Measurements from ENCODE around the gene RXRB. TPM values are rescaled to one million over a fixed set of nuclear protein-coding genes. Genes with fewer than 3 reads are reported as not detected.

The RXRB gene
- polyA plus RNA-seq, 1 donor (not counting 4 experiments of a cell fraction or from before 2014, with no cell fraction given) = 23.2 TPM

- Histone ChIP-seq H3K36me3 (ENCODE audit: control insufficient read depth in 2 of 2, extremely low read depth in 1 of 2, insufficient read depth in 2 of 2, low read length in 2 of 2) (peaks cover 3 to 13% of the 10 kb centered on the region in 2 experiments), H2AFZ (ENCODE audit: control insufficient read depth, low read length) (peak overlapping the region; percentile 77), H3K4me2 (ENCODE audit: control insufficient read depth, extremely low read depth, insufficient read depth, low read depth, low read length) (peak overlapping the region; percentile 82), H3K9me1 (ENCODE audit: control insufficient read depth, extremely low read depth, insufficient read depth, low read length) (no peaks in the 10 kb centered on the region), H3K4me3 (ENCODE audit: control insufficient read depth in 2 of 3, extremely low read depth in 1 of 3, insufficient read depth in 2 of 3, low read depth in 1 of 3, low read length in 3 of 3) (peak overlapping the region; percentile 31 to 64 (median 61)), H3K27ac (ENCODE audit: control insufficient read depth, insufficient read depth, low read length) (no peak overlapping the region), H3K4me1 (ENCODE audit: control insufficient read depth, extremely low read depth, insufficient read depth, low read length) (peaks cover 33% of the 10 kb centered on the region), H3K27me3 (ENCODE audit: control insufficient read depth, extremely low read depth, insufficient read depth, low read length) (no peaks in the 10 kb centered on the region), H3K9me3 (ENCODE audit: control insufficient read depth, low read depth, low read length) (no peaks in the 10 kb centered on the region), H3K9ac (ENCODE audit: control insufficient read depth, extremely low read depth, insufficient read depth, low read length) (peak overlapping the region; percentile 69), H4K20me1 (ENCODE audit: control insufficient read depth, extremely low read depth, insufficient read depth, low read length) (no peaks in the 10 kb centered on the region), H3K79me2 (ENCODE audit: control insufficient read depth, insufficient read depth, low read length) (no peaks in the 10 kb centered on the region)
- DNase-seq (ENCODE audit: low read depth, low spot score) (no peak), FAIRE-seq (no peak)
- TF ChIP-seq, protein P1, sequence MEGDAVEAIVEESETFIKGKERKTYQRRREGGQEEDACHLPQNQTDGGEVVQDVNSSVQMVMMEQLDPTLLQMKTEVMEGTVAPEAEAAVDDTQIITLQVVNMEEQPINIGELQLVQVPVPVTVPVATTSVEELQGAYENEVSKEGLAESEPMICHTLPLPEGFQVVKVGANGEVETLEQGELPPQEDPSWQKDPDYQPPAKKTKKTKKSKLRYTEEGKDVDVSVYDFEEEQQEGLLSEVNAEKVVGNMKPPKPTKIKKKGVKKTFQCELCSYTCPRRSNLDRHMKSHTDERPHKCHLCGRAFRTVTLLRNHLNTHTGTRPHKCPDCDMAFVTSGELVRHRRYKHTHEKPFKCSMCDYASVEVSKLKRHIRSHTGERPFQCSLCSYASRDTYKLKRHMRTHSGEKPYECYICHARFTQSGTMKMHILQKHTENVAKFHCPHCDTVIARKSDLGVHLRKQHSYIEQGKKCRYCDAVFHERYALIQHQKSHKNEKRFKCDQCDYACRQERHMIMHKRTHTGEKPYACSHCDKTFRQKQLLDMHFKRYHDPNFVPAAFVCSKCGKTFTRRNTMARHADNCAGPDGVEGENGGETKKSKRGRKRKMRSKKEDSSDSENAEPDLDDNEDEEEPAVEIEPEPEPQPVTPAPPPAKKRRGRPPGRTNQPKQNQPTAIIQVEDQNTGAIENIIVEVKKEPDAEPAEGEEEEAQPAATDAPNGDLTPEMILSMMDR (optimal IDR thresholded peaks at IDR 0.05 in 1 of 3, IDR thresholded peaks at IDR 0.05 in 1 of 3, conservative IDR thresholded peaks at IDR 0.05 in 1 of 3; ENCODE audit: extremely low read depth in 1 of 3, insufficient read depth in 2 of 3, low read length in 3 of 3) = no peak
- TF ChIP-seq EZH2 (IDR thresholded peaks at IDR 0.05; ENCODE audit: low read length) = peak; percentile 31
- dilution Hi-C loops (cut with MboI; ENCODE audit: extremely low pct_ligation_motif_present, low sequenced_read_pairs) = no loop called here
Measured at GRCh38 chr6:33213166-33213988, 12.9 kb upstream of the RXRB start.

DNA sequence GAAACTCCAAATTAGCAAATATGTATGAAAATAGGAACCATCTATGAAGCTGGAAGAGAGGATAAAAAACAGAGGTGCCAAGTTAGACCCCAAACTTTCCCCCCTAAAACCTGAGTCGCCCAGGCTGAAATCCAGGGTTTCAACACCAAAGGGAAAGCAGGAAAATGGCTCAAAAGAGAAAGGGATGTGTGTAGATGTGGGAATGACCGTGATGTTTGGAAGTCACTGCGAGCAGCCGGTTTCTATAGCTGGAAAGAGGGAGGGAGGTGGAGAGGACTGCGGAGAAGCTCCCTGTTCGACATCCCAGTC is 12.3 kb upstream of the RXRB start:
- H4K20me1 ChIP-seq (ENCODE audit: control insufficient read depth, extremely low read depth, insufficient read depth, low read length) = no peaks in the 10 kb centered on the region
- peak overlapping the region; percentile 82 for H3K4me2 ChIP-seq (ENCODE audit: control insufficient read depth, extremely low read depth, insufficient read depth, low read depth, low read length)
- H3K4me3 ChIP-seq (ENCODE audit: control insufficient read depth in 2 of 3, extremely low read depth in 1 of 3, insufficient read depth in 2 of 3, low read depth in 1 of 3, low read length in 3 of 3) = peak overlapping the region; percentile 31 to 64 (median 61)
- H2AFZ ChIP-seq (ENCODE audit: control insufficient read depth, low read length) = peak overlapping the region; percentile 77
- H3K4me1 ChIP-seq (ENCODE audit: control insufficient read depth, extremely low read depth, insufficient read depth, low read length) = peaks cover 28% of the 10 kb centered on the region
- H3K27ac ChIP-seq (ENCODE audit: control insufficient read depth, insufficient read depth, low read length) = no peak overlapping the region
- H3K36me3 ChIP-seq (ENCODE audit: control insufficient read depth in 2 of 2, extremely low read depth in 1 of 2, insufficient read depth in 2 of 2, low read length in 2 of 2) = peaks cover 3 to 13% of the 10 kb centered on the region in 2 experiments
- no peaks in the 10 kb centered on the region for H3K79me2 ChIP-seq (ENCODE audit: control insufficient read depth, insufficient read depth, low read length)
- no peaks in the 10 kb centered on the region for H3K9me1 ChIP-seq (ENCODE audit: control insufficient read depth, extremely low read depth, insufficient read depth, low read length)
- dilution Hi-C loops (cut with MboI; ENCODE audit: extremely low pct_ligation_motif_present, low sequenced_read_pairs) = no loop called here
- FAIRE-seq = no peak
- H3K27me3 ChIP-seq (ENCODE audit: control insufficient read depth, extremely low read depth, insufficient read depth, low read length) = no peaks in the 10 kb centered on the region
- H3K9me3 ChIP-seq (ENCODE audit: control insufficient read depth, low read depth, low read length) = no peaks in the 10 kb centered on the region
- no peak for DNase-seq (ENCODE audit: low read depth, low spot score)
- H3K9ac ChIP-seq (ENCODE audit: control insufficient read depth, extremely low read depth, insufficient read depth, low read length) = peak overlapping the region; percentile 69
- no peak for TF ChIP-seq EZH2 (IDR thresholded peaks at IDR 0.05; ENCODE audit: low read length)
- TF ChIP-seq, protein P1 (optimal IDR thresholded peaks at IDR 0.05 in 1 of 3, IDR thresholded peaks at IDR 0.05 in 1 of 3, conservative IDR thresholded peaks at IDR 0.05 in 1 of 3; ENCODE audit: extremely low read depth in 1 of 3, insufficient read depth in 2 of 3, low read length in 3 of 3) = no peak

Data from keratinocyte (primary cell).